HL-60 (cell line): Measurements from ENCODE around the gene GET3.

ENCODE experiments used
- DNase-seq, 2 experiments: peaks; one replicate each; pipeline ENCODE4 v3.0.0-alpha.2; 2010 to 2020; ENCODE audit warnings: low read depth in 1 of 2, low spot score in 1 of 2
- H3K27ac ChIP-seq: fragments of 250-450 bp; sonication (Bioruptor Pico); replicated peaks from 2 replicates; pipeline ENCODE4 v1.5.1; 2020; ENCODE audit warnings: mild to moderate bottlenecking, moderate library complexity
- H3K27me3 ChIP-seq: fragments of 250-450 bp; sonication (Bioruptor Pico); 2 replicates; pipeline ENCODE4 v1.5.1; 2021; ENCODE audit warnings: mild to moderate bottlenecking, moderate library complexity; ENCODE audit not compliant: insufficient read depth, poor library complexity, severe bottlenecking
- H3K4me3 ChIP-seq: replicated peaks from 2 replicates; pipeline ENCODE4 v1.5.1; 2011; ENCODE audit warnings: mild to moderate bottlenecking, control low read depth, low read length; ENCODE audit not compliant: insufficient read depth
- GABPA ChIP-seq: IDR thresholded peaks from 2 replicates; pipeline ENCODE4 v1.6.1; 2012; ENCODE audit warnings: low read depth
- POLR2AphosphoS5 ChIP-seq: IDR thresholded peaks from 2 replicates; pipeline ENCODE4 v1.6.1; 2012; ENCODE audit warnings: low read depth
- REST ChIP-seq: IDR thresholded peaks from 2 replicates; pipeline ENCODE4 v1.6.1; 2012; ENCODE audit warnings: low read depth; ENCODE audit not compliant: insufficient replicate concordance
- SPI1 ChIP-seq: IDR thresholded peaks from 2 replicates; pipeline ENCODE4 v1.6.1; 2012; ENCODE audit warnings: low read depth, mild to moderate bottlenecking, borderline replicate concordance
- TF ChIP-seq, protein P1 (sequence below): IDR thresholded peaks from one replicate; pipeline ENCODE4 v1.5.1; 2011; ENCODE audit warnings: low read length, control low read depth, inconsistent platforms; ENCODE audit not compliant: insufficient read depth

GET3 gene

GRCh38 chr19:12767150-12767549 lies 29.9 kb downstream of the GET3 start:
- H3K27me3 ChIP-seq, result no peaks in the 10 kb centered on the region
- H3K27ac ChIP-seq, result no peak overlapping the region
- no peak for DNase-seq
- TF ChIP-seq POLR2AphosphoS5 (no peak), REST (no peak), SPI1 (no peak), GABPA (no peak)
- TF ChIP-seq, protein P1, sequence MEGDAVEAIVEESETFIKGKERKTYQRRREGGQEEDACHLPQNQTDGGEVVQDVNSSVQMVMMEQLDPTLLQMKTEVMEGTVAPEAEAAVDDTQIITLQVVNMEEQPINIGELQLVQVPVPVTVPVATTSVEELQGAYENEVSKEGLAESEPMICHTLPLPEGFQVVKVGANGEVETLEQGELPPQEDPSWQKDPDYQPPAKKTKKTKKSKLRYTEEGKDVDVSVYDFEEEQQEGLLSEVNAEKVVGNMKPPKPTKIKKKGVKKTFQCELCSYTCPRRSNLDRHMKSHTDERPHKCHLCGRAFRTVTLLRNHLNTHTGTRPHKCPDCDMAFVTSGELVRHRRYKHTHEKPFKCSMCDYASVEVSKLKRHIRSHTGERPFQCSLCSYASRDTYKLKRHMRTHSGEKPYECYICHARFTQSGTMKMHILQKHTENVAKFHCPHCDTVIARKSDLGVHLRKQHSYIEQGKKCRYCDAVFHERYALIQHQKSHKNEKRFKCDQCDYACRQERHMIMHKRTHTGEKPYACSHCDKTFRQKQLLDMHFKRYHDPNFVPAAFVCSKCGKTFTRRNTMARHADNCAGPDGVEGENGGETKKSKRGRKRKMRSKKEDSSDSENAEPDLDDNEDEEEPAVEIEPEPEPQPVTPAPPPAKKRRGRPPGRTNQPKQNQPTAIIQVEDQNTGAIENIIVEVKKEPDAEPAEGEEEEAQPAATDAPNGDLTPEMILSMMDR, result no peak
- H3K4me3 ChIP-seq, result no peak overlapping the region

DNA sequence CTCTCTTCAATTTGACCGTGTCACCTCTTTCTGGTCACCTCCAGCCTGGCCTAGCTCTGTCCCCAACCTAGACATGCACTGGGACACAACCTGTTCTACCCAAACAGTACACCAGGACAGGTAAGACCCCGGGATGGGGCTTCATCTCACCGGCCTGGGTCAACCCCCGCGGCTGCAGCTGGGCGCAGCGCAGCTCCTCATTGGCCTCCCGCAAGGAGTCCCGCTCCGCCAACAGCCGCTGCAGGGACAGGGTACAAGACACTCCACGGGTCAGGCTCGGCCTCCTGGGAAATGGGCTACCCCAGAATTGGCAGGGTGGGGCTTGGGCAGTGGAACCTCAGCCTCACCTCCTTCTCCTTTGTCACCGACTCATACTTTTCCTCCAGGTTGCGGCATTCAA lies 30.4 kb downstream of the GET3 start:
- Histone ChIP-seq H3K27ac (no peak overlapping the region), H3K27me3 (no peaks in the 10 kb centered on the region), H3K4me3 (no peak overlapping the region)
- TF ChIP-seq, protein P1, result no peak
- TF ChIP-seq POLR2AphosphoS5 (no peak), REST (no peak), SPI1 (no peak), GABPA (no peak)
- no peak for DNase-seq

DNA sequence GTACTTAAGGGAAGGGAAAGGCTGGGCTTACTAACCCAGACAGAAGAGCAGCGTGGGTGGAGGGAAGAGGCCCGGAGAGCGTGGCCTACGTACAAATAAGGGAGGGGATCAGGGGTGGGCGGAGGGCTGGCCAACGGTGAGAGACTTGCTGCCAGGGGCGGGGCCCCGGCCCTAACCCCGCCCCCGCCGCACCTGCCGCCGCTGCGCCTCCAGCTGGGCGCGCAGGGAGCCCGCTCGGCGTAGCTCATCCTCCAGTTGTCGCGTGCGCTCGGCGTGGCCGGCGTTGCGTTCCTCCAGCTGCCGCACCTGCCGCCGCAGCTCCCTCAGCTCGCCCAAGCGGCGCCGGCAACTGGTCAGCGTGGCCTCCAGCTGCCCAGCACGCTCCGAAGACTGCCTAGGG lies 32.4 kb downstream of the GET3 start:
- Histone ChIP-seq H3K27me3 (no peaks in the 10 kb centered on the region), H3K4me3 (no peak overlapping the region), H3K27ac (no peak overlapping the region)
- TF ChIP-seq SPI1 (no peak), POLR2AphosphoS5 (no peak), GABPA (no peak), REST (no peak)
- TF ChIP-seq, protein P1, result no peak
- no peak for DNase-seq
